Spleen (tissue), 11 donors: Measurements from ENCODE around the gene BRD1. TPM values are rescaled to one million over a fixed set of nuclear protein-coding genes. Genes with fewer than 3 reads are reported as not detected.
A peak's percentile ranks its signal among the peaks of the same experiment; 100 is the strongest.
"Not testable (repeated sequence)": the region's sequence is repeated elsewhere in the genome, so short reads cannot be mapped to it uniquely, and the experiment has no call there.

ENCODE experiments used
- DNase-seq: peaks from one replicate; pipeline ENCODE4 v3.0.0-alpha.2; 2020
- H3K27ac ChIP-seq, 8 donors: fragments of 200-600 bp; sonication (generic) in 7 of 8; 1 replicate in 4 of 8; 2 replicates in 4 of 8; pipeline versions ENCODE4 v1.5.0 to v1.8.0; 2016 to 2021; ENCODE audit warnings: inconsistent platforms in 4 of 8, mild to moderate bottlenecking in 4 of 8, moderate library complexity in 1 of 8
- H3K27me3 ChIP-seq, 7 donors: fragments of 200-600 bp; sonication (generic) in 6 of 7; replicated peaks in 1 of 7; 1 replicate in 4 of 7; 2 replicates in 3 of 7; pipeline versions ENCODE4 v1.5.0 to v1.8.0; 2016 to 2021; ENCODE audit warnings: inconsistent platforms in 3 of 7, mild to moderate bottlenecking in 1 of 7
- H3K36me3 ChIP-seq, 6 donors: fragments of 200-600 bp; sonication (generic) in 5 of 6; 1 replicate in 4 of 6; 2 replicates in 2 of 6; pipeline versions ENCODE4 v1.5.0 to v1.8.0; 2016 to 2021; ENCODE audit warnings: inconsistent platforms in 2 of 6
- H3K4me1 ChIP-seq, 6 donors: fragments of 200-600 bp; sonication (generic) in 5 of 6; 1 replicate in 3 of 6; 2 replicates in 3 of 6; pipeline versions ENCODE4 v1.5.0 to v1.8.0; 2016 to 2021; ENCODE audit warnings: inconsistent platforms in 3 of 6
- H3K4me3 ChIP-seq, 8 donors: fragments of 200-600 bp; sonication (generic) in 7 of 8; 1 replicate in 4 of 8; 2 replicates in 4 of 8; pipeline versions ENCODE4 v1.5.0 to v1.8.0; 2016 to 2021; ENCODE audit warnings: inconsistent platforms in 4 of 8, mild to moderate bottlenecking in 4 of 8, moderate library complexity in 2 of 8
- H3K9me3 ChIP-seq, 8 donors: fragments of 200-600 bp; sonication (generic) in 7 of 8; 1 replicate in 4 of 8; 2 replicates in 4 of 8; pipeline versions ENCODE4 v1.5.0 to v1.8.0; 2016 to 2021; ENCODE audit warnings: inconsistent platforms in 4 of 8
- CTCF ChIP-seq, 11 experiments: fragments of 200-600 bp in 7 of 11; fragments of 450-650 bp in 4 of 11; sonication (generic) in 4 of 11; IDR thresholded peaks in 8 of 11; conservative IDR thresholded peaks in 3 of 11; 1 replicate in 7 of 11; 2 replicates in 4 of 11; pipeline versions ENCODE4 v1.4.0 to v1.8.0; 2016 to 2021; ENCODE audit warnings: antibody characterized with exemption in 11 of 11, inconsistent platforms in 4 of 11, mild to moderate bottlenecking in 1 of 11
- POLR2A ChIP-seq, 3 donors: fragments of 450-650 bp; IDR thresholded peaks; one replicate each; pipeline ENCODE4 v1.5.1; 2017; ENCODE audit warnings: antibody characterized with exemption in 3 of 3, mild to moderate bottlenecking in 1 of 3
- POLR2AphosphoS5 ChIP-seq, 3 donors: sonication (generic); formaldehyde crosslinking; IDR thresholded peaks; one replicate each; pipeline ENCODE4 v1.5.1; 2017; ENCODE audit warnings: antibody characterized with exemption in 3 of 3
- WGBS, 5 donors: extraction: QIAGEN DNeasy Blood & Tissue Kit in 3 of 5; methylation state at CpG; one replicate each; pipeline versions ENCODE4 v1.1.5 to v1.1.7; 2013 to 2018; 5-methylcytosine and 5-hydroxymethylcytosine counted together
- intact Hi-C: fragments of 100-400 bp; cut with DNase I; formaldehyde crosslinking; loops from one replicate; pipeline ENCODE4 v1.15.0; 2023; ENCODE audit warnings: low total_unique reads
- polyA plus RNA-seq, 3 donors: library from polyadenylated mRNA; stranded (reverse); fragments of 200-250 nt; gene quantifications; one replicate each; pipeline ENCODE4 v1.2.1, GENCODE V29; 2013
- total RNA-seq, 7 donors: library from RNA; depleted of rRNA in 3 of 7; stranded (reverse); fragments of >200 nt in 3 of 7; fragmentation: NEBNext Ultra II Directional in 4 of 7; extraction: Animal tissue kit (Norgen Biotek cat#: 25700) in 4 of 7; gene quantifications; one replicate each; pipeline versions ENCODE4 v1.1.0 to v1.2.1, GENCODE V29; 2016 to 2021
- donor health status: healthy with polysubstance abuse.
- donor health status: DM: no; HTN: no; CAD: no; lungs with moderate emphysema.
- donor health status: DM: no; HTN: no; CAD: no.
- donor health status: Bipolar disorder and iron deficiency.
- donor health status: healthy.
- donor health status: DM: no; HTN: no; CAD: no.
- donor health status: DM: yes; HTN: yes; CAD: no.

The BRD1 gene
- total and polyA plus RNA-seq, 10 donors, result 14.2 to 59.6 (median 37.4) TPM

- Histone ChIP-seq H3K9me3 (no peaks in the 10 kb centered on the region), H3K4me3 (peak overlapping the region; percentile 45 to 76 (median 57)), H3K36me3 (no peaks in the 10 kb centered on the region), H3K4me1 (peaks cover 20 to 81% (median 49%) of the 10 kb centered on the region in 6 donors), H3K27ac (peak overlapping the region in 7 of 8 donors; percentile 31 to 97 (median 74)), H3K27me3 (peaks cover 0 to 16% (median 14%) of the 10 kb centered on the region in 7 donors)
- 0 to 1% (median 1%) methylated on average over 47 to 101 of the region's 101 CpGs for WGBS, 5 donors
- intact Hi-C loops, result no loop called here
- peak in 2 of 3 donors; percentile 18 to 27 for TF ChIP-seq POLR2AphosphoS5 (IDR thresholded peaks at IDR 0.05)
- no peak for TF ChIP-seq POLR2A (IDR thresholded peaks at IDR 0.05)
- DNase-seq, result peak; percentile 91
Measured at GRCh38 chr22:49853981-49854831, 26.5 kb upstream of the BRD1 start.

GRCh38 chr22:49852898-49853894 lies 25.5 kb upstream of the BRD1 start, which contains the start of gene ZBED4:
ZBED4 (plus strand) TSS chr22:49853844; CDS start chr22:49883663, 29,819 bp downstream.
- 0 to 3% (median 1%) methylated on average over 34 to 127 of the region's 127 CpGs for WGBS, 5 donors
- peak within 1 kb of the TSS; percentile 54 to 76 (median 67) for H3K4me3 ChIP-seq

GRCh38 chr22:49852568-49852897 lies 24.9 kb upstream of the BRD1 start:
- intact Hi-C loops, DNase-seq, H3K36me3 ChIP-seq, H3K9me3 ChIP-seq: not testable (repeated sequence)
- 46 to 61% (median 58%) methylated on average over 13 of the region's 13 CpGs for WGBS, 5 donors
- H3K4me1 ChIP-seq, result peaks cover 24 to 81% (median 62%) of the 10 kb centered on the region in 6 donors
- H3K27ac ChIP-seq, result peak overlapping the region; percentile 81 to 97 (median 94)
- H3K27me3 ChIP-seq, result peaks cover 2 to 33% (median 30%) of the 10 kb centered on the region in 7 donors
- peak overlapping the region; percentile 49 to 76 (median 67) for H3K4me3 ChIP-seq

More at GRCh38 chr22:49852898-49853894, 25.5 kb upstream of the BRD1 start, which contains the start of gene ZBED4:
- no peaks in the 10 kb centered on the region for H3K9me3 ChIP-seq
- H3K4me1 ChIP-seq, result peaks cover 24 to 81% (median 59%) of the 10 kb centered on the region in 6 donors
- H3K36me3 ChIP-seq, result no peaks in the 10 kb centered on the region
- H3K27me3 ChIP-seq, result peaks cover 2 to 26% (median 24%) of the 10 kb centered on the region in 7 donors
- peak within 1 kb of the TSS; percentile 81 to 97 (median 94) for H3K27ac ChIP-seq
- DNase-seq, result peak; percentile 100
- TF ChIP-seq POLR2A (IDR thresholded peaks at IDR 0.05) (peak in 2 of 3 donors; percentile 40 to 56), CTCF (IDR thresholded peaks at IDR 0.05 in 8 of 11, conservative IDR thresholded peaks at IDR 0.05 in 3 of 11) (peak in 3 of 11 experiments; percentile 15 to 33 (median 33)), POLR2AphosphoS5 (IDR thresholded peaks at IDR 0.05) (peak; percentile 87 to 93 (median 90))
- intact Hi-C loops, result no loop called here

GRCh38 chr22:49850959-49851802 lies 23.5 kb upstream of the BRD1 start:
- WGBS, 5 donors, result 73 to 91% (median 83%) methylated on average over 9 to 10 of the region's 10 CpGs
- Histone ChIP-seq H3K4me1 (peaks cover 21 to 69% (median 52%) of the 10 kb centered on the region in 6 donors), H3K27ac (no peak overlapping the region), H3K36me3 (no peaks in the 10 kb centered on the region), H3K4me3 (no peak overlapping the region), H3K27me3 (peaks cover 2 to 46% (median 33%) of the 10 kb centered on the region in 7 donors), H3K9me3 (no peaks in the 10 kb centered on the region)
- DNase-seq, result peak; percentile 64
- TF ChIP-seq CTCF (IDR thresholded peaks at IDR 0.05 in 8 of 11, conservative IDR thresholded peaks at IDR 0.05 in 3 of 11) (no peak), POLR2A (IDR thresholded peaks at IDR 0.05) (no peak), POLR2AphosphoS5 (IDR thresholded peaks at IDR 0.05) (no peak)
- intact Hi-C loops, result no loop called here
